ENCODE results near the gene POPDC2.
A peak's percentile ranks its signal among the peaks of the same experiment; 100 is the strongest.

The POPDC2 gene

DNA sequence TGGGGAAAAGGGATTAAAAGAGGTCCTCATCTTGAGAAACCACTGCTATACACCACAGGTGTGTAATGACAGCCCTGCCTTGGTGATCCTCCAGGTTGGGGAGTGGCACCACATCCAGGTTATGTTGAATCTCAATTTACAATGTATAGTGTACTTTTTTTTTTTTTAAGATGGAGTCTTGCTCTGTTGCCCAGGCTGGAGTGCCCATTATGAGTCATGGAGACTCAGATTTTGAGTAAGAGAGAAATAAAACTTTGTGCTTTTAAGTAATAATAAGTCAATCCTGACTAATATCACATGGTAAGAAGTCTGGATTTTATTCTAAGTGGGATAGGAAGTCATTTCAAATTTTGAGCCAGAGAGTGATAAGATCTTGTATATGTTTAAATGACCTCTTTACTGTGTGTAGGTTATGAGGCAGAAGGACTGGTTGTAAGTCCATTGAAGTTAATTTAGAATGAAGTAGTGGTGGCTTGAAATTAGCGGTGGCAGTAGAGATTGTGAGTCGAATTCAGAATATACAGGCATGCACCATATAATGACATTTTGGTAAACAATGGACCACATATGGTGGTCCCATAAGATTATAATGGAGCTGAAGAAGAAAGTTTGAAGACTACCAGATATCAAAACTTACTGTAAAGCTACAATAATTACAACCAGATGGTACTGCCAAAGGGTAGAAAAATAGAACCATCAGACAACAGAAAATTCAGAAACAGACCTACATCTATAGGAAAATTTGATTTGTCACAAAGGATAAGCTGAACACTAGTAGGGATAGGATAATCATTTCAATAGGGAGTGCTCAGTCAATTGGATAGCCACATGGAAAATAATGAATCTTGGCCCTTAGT lies 20.7 kb downstream of the POPDC2 start:
- DNase-seq: no peak

DNA sequence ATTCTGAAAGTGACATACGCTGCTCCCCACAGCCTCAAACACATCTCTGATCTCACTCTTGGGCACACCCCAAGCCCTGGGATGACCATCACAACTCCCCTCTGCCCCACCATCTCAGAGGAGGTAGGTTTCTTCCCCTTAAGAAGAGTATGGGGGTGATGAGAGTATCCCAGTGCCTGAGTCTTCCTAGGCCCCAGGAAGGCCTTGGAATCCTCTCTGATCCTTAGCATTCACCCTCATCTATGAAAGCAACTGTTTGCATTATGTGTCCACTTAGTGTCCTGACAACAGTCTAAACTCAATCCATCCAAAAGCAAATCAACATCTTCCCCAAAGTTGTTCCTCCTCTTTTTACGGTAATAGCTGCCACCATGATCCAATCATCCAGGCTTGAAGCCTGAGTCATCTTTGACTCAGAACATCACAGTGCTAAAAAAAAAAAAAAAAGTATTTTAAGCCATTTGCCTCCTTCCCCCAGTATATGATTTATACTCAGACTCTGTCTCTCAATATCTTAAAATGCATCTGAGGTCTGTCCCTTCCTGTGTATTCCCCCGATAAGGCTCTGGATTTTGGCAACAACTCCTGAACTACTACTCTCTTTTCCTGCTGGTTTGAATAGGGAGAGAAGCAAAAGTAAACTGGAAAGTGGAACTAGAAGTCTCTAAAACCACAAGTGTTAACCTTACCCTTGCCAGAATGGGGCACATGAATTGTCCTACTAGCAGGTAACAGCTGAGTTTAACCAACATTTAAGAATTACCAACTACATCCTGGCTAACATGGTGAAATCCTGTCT lies 22.5 kb downstream of the POPDC2 start:
- no peak for DNase-seq

DNA sequence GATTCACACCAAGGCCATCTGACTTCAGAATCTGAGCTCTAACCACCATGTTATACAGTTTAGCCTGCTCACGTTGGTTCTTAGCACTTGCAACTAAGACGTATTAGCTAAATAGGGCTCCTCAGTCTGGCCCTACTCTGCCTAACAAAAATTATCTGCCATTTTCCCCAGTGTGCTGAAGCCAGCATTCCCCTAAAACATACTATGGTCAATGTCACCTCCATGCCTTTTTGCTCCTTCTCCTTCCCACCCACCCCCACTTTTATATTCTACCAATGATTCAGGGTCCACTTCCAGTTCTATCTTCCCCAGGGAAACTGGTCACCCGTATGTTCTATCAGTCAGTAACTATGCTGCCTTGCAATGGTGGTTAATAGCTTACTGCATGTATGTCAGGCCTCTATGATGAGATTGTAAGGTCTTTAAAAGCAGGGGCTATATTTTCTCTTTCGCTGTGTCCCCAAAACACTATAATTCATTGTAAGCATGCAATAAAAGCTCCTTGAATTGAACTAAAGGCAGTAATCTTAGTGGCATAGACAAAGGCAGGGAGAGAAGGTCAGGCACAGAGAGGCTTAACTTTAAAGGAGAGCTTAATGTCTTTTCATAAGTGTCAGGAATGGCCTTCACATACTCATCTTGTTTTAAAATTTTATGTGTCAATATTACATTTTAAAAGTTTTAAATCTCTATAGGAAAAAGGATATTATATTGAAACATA lies 23.3 kb downstream of the POPDC2 start:
- DNase-seq: no peak

DNA sequence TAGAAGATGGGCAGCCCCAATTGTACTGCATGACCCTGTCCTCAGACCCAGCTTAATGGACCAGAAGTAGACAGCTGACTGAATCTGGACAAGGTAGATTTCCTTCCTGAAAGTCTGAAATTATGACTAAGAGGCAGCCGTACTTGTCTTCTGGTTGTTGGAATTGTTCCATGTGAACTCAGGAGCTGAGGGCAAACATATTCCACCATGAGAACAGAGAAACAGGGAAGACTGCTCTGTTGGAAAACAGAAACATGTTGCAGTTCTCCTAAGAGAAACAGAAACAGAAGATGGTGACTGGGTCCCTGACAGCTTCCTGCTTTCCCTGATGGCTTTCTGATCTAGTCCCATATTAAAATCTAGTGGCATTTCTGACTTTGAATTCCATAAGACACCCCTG lies 24.1 kb downstream of the POPDC2 start:
- no peak for DNase-seq

DNA sequence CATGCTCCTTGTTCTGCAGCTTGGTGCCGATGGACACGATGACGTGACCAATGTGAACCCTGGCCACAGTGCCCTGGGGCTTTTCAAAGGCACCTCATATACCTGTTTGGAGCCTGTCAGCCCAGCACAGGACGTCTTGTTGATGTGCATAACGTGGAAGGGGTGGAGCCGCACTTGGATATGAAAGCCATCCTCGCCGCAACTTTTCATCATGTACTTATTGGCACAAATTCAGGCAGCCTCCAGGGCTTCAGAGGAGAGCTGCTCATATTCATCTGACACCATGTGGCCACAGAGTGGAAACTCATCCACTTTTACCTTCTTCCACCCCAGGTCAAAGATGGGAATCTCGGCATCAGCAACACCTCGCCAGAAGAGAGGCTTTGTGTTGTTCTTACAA lies 24.7 kb downstream of the POPDC2 start:
- DNase-seq: no peak

DNA sequence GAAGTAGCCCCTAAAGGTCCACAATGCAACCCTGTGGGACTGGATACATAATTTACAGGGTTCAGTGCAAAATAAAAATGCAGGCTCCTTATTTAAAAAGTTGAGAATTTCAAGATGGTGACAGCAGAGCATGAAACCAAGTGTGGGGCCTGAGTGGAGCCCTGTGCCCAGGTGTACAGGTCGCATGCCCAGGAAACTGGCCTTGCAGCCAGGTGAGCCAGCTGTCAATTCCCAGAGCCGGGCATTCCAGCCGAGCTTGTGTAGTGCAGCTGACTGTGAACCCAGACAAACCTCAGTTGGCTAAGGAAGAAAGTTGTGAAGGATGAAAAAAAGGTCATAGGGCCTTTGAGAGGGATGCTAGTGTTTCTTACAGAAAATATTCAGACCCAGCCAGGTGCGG lies 27.6 kb downstream of the POPDC2 start:
- DNase-seq: no peak

DNA sequence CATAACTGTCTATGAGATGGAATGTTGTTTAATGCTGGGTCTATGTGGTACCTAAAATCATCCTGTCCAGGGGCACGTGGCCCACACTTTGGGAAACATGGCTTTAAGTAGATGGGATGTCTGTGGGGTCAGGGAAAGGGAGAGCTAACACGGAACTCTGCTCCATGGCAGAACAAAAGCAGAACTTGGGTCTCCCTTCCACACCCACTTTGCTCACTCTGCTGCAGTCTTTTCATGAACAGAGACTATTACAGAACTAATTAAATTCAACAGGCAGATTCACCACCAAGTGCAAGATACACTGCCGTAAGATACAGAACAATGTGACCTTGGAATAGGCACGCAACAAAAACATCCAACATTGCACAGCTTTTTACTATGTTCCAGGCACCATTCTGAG lies 28.2 kb downstream of the POPDC2 start:
- DNase-seq: no peak

DNA sequence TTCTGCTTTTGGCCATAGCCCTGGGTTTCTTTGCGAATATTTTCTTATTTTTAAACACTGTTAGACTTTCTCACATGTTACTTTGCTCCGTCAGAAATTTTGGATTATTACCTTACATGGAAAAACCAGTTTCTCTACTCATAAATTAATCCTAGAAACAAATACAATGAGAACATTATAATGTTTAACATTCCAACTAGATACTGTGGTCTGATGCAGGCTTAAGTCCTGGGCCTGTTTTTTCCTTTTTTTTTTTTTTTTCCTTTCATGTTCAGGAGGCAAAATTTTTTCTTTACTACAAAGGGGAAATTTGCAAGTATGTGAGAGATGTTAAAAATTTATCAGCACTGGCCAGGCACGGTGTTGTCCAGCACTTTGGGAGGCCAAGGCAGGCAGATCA lies 28.9 kb downstream of the POPDC2 start:
- DNase-seq: no peak

DNA sequence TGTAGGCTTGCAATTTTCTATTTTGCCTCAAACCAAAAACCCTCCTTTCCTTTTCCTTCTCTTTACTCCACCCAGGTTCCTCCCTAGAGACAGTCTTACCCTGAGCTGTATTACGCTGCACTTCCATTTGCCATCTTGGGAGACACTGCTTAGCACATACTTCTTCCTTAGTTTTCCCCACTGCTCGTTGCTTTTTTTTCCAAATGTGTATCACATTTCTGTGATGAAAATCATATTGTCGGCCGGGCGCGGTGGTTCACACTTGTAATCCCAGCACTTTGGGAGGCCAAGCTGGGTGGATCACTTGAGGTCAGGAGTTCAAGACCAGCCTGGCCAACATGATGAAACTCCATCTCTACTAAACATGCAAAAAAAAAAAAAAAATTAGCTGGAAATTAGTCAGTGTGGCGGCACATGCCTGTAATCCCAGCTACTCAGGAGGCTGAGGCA lies 29.5 kb downstream of the POPDC2 start:
- DNase-seq: no peak

DNA sequence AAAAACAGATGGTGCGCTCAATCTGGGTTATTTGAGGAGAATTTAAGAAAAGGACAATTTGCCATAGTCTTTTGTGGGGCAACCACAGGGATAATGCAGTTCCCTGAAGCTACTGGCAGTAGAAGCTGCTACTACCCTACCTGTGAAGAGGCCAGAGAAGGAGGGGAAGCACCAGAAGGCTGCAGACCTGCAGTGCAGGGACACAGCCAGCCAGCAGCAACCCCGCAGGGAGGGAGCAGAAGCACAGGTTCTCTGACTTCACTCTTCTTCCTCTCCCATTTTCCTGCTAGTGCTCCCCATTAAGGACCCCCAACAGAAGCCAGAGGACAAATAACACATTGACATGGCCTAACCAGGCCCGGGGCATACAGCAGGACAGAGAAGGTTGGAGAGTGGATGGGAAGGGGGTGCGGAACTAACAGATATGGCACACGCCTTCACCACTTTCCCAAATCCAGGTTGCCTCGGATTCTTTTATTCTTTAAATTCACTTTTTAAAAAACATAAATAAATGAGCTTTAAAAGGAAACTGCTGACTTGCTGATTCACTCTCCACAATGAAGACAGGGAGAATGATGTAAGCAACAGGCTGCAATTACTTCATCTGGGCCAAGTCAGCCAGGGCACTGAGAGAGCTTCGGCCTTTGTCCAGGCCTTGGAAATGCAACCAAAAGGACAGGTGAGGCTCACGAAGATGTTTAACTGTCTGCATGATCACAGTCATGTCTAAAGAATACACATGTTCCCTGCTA lies 30.1 kb downstream of the POPDC2 start:
- peak; percentile 48 for DNase-seq

DNA sequence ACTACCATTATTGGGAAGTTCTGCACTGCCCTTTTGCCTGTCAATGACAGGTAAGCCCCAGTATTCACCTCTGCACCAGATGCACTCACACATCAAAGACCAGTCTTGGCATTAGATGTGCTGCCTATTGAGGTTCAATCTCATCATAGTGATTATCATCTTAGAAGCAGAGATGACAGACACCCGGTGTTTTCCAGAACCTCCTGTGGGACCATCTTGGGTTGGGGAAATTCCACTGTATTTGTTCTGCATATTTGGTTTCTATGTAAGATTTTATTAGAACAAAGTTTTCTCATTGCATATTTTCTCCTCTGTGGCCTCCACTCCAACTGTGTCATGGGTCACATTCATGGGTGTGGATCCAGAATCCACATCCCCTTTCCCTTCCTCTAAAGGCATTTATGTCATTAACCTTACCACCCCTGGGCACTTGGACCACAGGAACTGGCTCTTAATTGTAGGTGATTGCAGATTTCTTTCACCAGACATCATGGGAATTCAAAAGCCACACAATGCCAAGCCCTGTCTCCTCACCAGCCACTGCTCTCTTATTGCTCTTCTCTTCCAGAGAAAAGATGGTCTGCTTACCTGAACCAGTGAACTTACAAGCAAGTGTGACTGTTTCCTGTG lies 31.5 kb downstream of the POPDC2 start:
- DNase-seq: no peak

DNA sequence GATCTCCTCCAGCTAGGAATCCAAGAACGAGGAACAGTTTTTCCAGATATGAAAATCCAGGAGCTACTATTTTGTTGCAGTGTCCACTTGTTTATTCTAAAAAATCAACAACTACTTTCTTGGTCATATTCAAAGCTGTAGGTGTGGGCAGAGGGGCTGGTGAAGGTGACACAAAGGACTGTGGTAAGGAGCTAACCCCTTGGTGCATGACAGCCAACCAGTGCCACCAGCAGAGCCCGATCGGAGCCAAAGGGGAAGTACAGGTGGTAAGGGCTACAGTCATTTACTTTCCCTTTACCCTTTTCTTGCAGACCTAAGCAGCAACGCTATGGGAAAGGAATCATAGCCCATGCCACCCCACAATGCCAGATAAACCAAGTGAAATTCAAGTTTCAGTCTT lies 32.0 kb downstream of the POPDC2 start:
- DNase-seq: no peak

DNA sequence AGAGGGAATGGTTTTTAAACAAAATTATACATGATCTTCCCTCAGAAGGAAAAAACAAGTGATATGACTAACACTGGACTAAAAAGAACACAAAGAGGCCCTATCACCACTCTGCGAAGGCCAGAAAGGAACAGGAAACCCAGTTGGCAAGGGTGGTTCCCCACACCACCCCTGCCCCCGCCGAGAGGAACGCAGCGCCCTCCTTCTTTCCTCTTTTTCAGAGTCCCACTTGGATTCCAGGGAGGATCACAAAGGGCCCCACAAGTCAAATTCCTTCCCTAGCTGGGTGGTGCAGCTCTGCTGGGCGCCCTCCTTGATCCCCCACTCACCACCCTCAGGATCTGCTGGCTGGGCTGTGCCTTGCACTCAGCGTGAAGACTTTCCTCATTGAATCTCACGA lies 32.9 kb downstream of the POPDC2 start:
- no peak for DNase-seq

DNA sequence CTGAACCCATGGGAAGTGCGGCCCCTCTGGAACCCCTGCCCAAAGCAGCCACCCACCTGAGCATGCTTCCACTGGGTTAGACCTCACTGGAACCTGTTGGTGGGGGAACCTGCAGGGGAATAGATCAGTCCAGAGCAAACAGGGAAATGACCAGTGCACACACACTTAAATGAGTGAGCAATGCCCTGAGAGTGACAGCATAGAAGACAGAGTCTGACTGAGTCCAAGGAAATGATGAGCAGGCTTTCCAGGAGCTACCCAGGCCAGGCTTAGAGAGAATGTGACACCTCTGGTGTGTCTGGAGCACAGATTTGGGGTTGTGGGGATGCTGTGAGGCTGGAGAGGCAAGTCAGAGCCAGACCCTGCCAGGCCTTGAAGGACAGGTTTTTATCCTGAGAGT lies 34.2 kb downstream of the POPDC2 start:
- no peak for DNase-seq

DNA sequence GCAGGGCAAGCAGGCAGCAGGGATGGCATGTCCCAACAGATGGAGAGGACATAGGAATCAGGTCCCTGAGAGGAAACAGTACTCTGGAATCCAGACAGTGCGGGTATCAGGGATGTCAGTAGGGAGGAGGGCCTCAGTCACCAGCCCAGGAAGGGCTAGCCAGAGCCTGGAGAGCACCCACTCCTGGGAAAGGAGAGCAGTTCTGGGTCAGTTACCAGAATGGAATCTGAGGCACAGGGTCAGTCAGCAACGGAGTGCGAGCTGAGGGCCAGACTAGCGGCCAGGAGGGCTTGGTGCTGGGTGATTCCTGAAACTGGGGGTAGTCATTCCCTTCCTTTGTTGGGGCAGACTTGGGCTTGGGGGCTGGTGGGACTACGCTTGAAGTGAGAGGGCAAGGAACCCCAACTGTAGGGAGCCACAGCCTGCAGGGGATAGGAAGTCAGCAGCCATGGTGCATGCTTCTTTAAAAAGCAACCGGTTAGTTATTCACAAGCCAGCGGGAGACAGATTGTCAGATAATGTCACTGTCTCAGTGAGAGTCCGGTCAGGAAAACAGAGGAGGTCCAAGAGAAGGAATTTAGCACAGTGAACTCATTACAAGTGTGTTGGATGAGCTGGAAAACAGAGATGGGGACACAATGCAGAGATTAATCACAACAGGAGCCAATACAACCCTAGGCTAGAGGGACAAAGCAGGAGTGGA lies 34.8 kb downstream of the POPDC2 start:
- no peak for DNase-seq

DNA sequence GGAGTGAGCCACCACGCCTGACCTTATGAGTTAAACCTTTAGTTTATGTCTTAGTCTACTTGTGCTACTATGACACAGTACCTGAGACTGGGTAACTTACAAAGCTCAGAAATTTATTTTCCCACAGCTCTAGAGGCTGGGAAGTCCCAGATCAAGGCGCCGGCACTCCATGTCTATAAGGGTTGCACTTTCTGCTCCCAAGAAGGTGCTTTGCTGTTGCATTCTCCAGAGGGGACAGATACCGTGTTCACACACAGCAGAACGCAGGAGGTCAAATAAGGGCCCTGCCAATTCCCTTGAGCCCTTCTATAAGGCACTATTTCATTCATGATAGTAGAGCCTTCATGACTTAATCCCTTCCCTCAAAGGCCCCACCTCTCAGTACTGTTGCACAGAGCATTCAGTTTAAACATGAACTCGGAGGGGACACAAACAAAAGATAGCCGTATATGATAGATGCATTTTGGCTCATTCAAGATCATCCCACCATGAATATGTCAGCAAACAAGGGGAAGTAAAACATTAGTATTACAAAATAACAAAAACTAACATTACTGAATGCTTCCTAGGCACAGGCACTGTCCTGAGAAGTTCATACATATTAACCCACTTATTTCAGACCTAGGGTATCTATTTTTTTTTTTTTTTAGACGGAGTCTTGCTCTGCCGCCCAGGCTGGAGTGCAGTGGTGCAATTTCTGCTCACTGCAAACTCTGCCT lies 36.2 kb downstream of the POPDC2 start:
- peak; percentile 11 for DNase-seq

DNA sequence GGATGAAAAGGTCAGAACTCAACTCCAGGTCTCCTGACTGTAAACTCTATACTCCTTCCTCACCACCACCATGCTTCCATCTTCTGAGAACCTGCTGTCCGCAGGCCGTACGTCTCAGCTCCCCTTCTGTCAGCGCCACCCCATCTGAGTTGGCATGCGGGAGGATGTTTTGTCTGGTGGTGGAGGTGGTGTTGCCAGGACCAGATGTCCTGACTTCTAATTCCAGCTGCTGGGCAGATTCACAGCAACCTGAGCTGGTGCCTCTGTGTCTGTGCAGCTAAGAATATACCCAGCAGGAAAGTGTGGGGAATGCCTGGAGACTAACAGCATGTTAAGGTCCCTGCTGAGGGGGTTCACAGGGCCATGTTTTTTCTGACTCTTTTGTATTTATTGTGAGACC lies 39.5 kb downstream of the POPDC2 start:
- peak; percentile 17 for DNase-seq

DNA sequence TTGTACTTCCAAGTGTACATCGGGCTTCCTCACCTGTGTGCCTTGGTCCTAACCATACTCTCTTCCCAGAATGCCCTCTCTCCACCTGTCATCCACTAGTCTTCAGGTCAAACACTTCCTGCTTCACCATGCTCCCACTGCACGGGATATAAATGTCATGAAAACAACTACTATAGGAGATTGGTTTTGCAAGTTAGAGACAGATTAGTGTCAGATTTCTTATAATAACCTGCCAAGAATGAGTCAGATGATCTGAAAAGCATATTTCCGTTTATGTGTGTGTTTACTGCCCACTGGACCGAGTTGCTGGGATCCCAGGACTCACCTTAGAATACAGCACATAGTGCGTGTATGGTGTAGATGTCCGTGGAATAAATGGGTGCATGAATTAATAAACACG lies 41.3 kb downstream of the POPDC2 start:
- peak; percentile 24 for DNase-seq

DNA sequence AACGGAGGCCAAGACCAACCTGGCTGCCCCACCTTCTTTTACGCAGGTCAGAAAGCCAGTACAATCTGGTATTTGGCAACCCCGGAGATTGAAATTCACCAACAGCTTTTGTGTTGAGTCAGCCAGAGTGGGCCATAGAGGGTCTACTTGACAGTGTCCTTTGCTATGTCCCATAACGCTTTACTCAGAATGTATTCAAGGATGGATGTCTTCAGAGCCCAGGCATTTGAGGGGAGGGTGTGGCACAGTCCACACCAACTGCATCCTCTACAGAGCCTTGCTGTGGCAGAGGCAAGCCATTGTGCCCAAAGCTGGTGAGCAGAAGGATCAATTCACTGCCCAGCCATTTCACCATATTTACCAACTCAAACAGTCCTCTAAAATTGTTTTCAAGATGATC lies 44.3 kb downstream of the POPDC2 start:
- peak; percentile 21 for DNase-seq

DNA sequence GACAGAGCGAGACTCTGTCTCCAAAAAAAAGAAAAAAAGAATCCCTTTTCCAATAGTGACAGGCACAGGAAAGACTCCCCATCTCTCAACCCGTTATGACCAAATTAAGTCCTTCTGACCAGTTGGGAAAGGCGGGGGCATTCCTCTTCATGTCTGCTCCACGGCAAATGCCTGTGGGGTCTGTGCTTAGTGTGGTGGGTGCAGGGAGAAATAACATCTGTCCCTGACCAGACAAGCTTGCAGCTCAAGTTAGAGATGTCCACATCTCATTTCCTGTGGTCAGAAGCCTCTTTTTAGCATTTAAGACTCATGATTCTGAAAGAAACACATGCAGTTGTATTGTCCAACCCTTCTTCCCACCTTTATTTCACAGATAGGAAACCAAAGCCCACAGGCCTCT lies 46.5 kb downstream of the POPDC2 start:
- DNase-seq: no peak

DNA sequence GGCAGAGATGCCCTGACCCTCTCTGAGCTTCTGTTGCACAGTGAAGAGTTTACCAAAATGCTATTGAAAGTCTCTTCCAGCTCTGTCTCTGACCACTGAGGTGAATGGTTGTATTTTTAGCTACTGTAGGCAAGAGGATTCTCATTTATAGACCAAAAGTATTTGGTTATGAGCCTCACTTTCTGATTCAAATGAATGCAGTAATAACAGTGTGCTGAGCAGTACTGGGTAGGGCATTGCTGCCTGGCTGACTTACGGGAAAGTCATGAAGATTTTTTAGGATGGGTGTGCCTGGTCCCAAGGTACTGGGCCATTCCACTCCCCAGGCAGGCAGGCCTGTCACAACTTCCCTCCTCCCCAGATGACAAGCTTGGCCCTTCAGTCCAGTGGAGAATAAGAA lies 47.2 kb downstream of the POPDC2 start:
- DNase-seq: no peak
